ENCODE results near the gene PLXNA2. TPM values are rescaled to one million over a fixed set of nuclear protein-coding genes. Genes with fewer than 3 reads are reported as not detected.
A peak's percentile ranks its signal among the peaks of the same experiment; 100 is the strongest.

The PLXNA2 gene
- polyA plus RNA-seq, 4 donors: 10.7 to 17.8 (median 12.8) TPM

GRCh38 chr1:208176649-208177048 lies 67.5 kb downstream of the PLXNA2 start:
- WGBS, 3 donors: 14 to 53% (median 42%) methylated on average over 3 of the region's 3 CpGs
- no peaks in the 10 kb centered on the region for H3K27me3 ChIP-seq (ENCODE audit: control insufficient read depth in 3 of 3, insufficient read depth in 3 of 3, low read length in 3 of 3)
- H3K4me3 ChIP-seq (ENCODE audit: low read depth in 1 of 3, low read length in 3 of 3): no peak overlapping the region
- no peaks in the 10 kb centered on the region for H3K9me3 ChIP-seq (ENCODE audit: control insufficient read depth in 2 of 2, insufficient read depth in 1 of 2, low read depth in 1 of 2, low read length in 1 of 2)
- no peak for FAIRE-seq
- H3K27ac ChIP-seq (ENCODE audit: low read depth in 1 of 3, low read length in 2 of 3): peak overlapping the region in 2 of 3 donors; percentile 62 to 85
- peak; percentile 68 to 71 for DNase-seq
- H3K4me1 ChIP-seq (ENCODE audit: control insufficient read depth in 3 of 3, insufficient read depth in 2 of 3, low read depth in 1 of 3, low read length in 2 of 3): peaks cover 8 to 85% (median 26%) of the 10 kb centered on the region in 3 donors
- peaks cover 0 to 9% (median 0%) of the 10 kb centered on the region in 3 donors for H3K36me3 ChIP-seq (ENCODE audit: control insufficient read depth in 3 of 3, insufficient read depth in 2 of 3, low read depth in 1 of 3, low read length in 3 of 3)

GRCh38 chr1:208175508-208175895 lies 68.7 kb downstream of the PLXNA2 start:
- Histone ChIP-seq H3K27ac (ENCODE audit: low read depth in 1 of 3, low read length in 2 of 3) (peak overlapping the region in 1 of 3 donors; percentile 84), H3K4me3 (ENCODE audit: low read depth in 1 of 3, low read length in 3 of 3) (no peak overlapping the region), H3K4me1 (ENCODE audit: control insufficient read depth in 3 of 3, insufficient read depth in 2 of 3, low read depth in 1 of 3, low read length in 2 of 3) (peaks cover 8 to 74% (median 26%) of the 10 kb centered on the region in 3 donors), H3K9me3 (ENCODE audit: control insufficient read depth in 2 of 2, insufficient read depth in 1 of 2, low read depth in 1 of 2, low read length in 1 of 2) (no peaks in the 10 kb centered on the region), H3K27me3 (ENCODE audit: control insufficient read depth in 3 of 3, insufficient read depth in 3 of 3, low read length in 3 of 3) (no peaks in the 10 kb centered on the region), H3K36me3 (ENCODE audit: control insufficient read depth in 3 of 3, insufficient read depth in 2 of 3, low read depth in 1 of 3, low read length in 3 of 3) (peaks cover 0 to 9% (median 0%) of the 10 kb centered on the region in 3 donors)
- no peak for FAIRE-seq
- no peak for DNase-seq

GRCh38 chr1:208174731-208175507 lies 69.3 kb downstream of the PLXNA2 start:
- H3K27me3 ChIP-seq (ENCODE audit: control insufficient read depth in 3 of 3, insufficient read depth in 3 of 3, low read length in 3 of 3): no peaks in the 10 kb centered on the region
- no peak overlapping the region for H3K4me3 ChIP-seq (ENCODE audit: low read depth in 1 of 3, low read length in 3 of 3)
- 42 to 55% (median 43%) methylated on average over 6 of the region's 6 CpGs for WGBS, 3 donors
- peaks cover 8 to 73% (median 24%) of the 10 kb centered on the region in 3 donors for H3K4me1 ChIP-seq (ENCODE audit: control insufficient read depth in 3 of 3, insufficient read depth in 2 of 3, low read depth in 1 of 3, low read length in 2 of 3)
- H3K36me3 ChIP-seq (ENCODE audit: control insufficient read depth in 3 of 3, insufficient read depth in 2 of 3, low read depth in 1 of 3, low read length in 3 of 3): peaks cover 0 to 9% (median 0%) of the 10 kb centered on the region in 3 donors
- H3K9me3 ChIP-seq (ENCODE audit: control insufficient read depth in 2 of 2, insufficient read depth in 1 of 2, low read depth in 1 of 2, low read length in 1 of 2): no peaks in the 10 kb centered on the region
- peak overlapping the region in 1 of 3 donors; percentile 84 for H3K27ac ChIP-seq (ENCODE audit: low read depth in 1 of 3, low read length in 2 of 3)
- DNase-seq: peak in 1 of 2 donors; percentile 81
- no peak for FAIRE-seq

GRCh38 chr1:208174200-208174599 lies 70.0 kb downstream of the PLXNA2 start:
- no peak for FAIRE-seq
- 78 to 95% (median 93%) methylated on average over 5 of the region's 5 CpGs for WGBS, 3 donors
- H3K36me3 ChIP-seq (ENCODE audit: control insufficient read depth in 3 of 3, insufficient read depth in 2 of 3, low read depth in 1 of 3, low read length in 3 of 3): peaks cover 0 to 11% (median 0%) of the 10 kb centered on the region in 3 donors
- H3K27me3 ChIP-seq (ENCODE audit: control insufficient read depth in 3 of 3, insufficient read depth in 3 of 3, low read length in 3 of 3): no peaks in the 10 kb centered on the region
- H3K9me3 ChIP-seq (ENCODE audit: control insufficient read depth in 2 of 2, insufficient read depth in 1 of 2, low read depth in 1 of 2, low read length in 1 of 2): no peaks in the 10 kb centered on the region
- DNase-seq: no peak
- H3K27ac ChIP-seq (ENCODE audit: low read depth in 1 of 3, low read length in 2 of 3): peak overlapping the region in 1 of 3 donors; percentile 27
- no peak overlapping the region for H3K4me3 ChIP-seq (ENCODE audit: low read depth in 1 of 3, low read length in 3 of 3)
- peaks cover 4 to 65% (median 24%) of the 10 kb centered on the region in 3 donors for H3K4me1 ChIP-seq (ENCODE audit: control insufficient read depth in 3 of 3, insufficient read depth in 2 of 3, low read depth in 1 of 3, low read length in 2 of 3)

- Histone ChIP-seq H3K4me1 (ENCODE audit: control insufficient read depth in 3 of 3, insufficient read depth in 2 of 3, low read depth in 1 of 3, low read length in 2 of 3) (peaks cover 4 to 61% (median 22%) of the 10 kb centered on the region in 3 donors), H3K9me3 (ENCODE audit: control insufficient read depth in 2 of 2, insufficient read depth in 1 of 2, low read depth in 1 of 2, low read length in 1 of 2) (no peaks in the 10 kb centered on the region), H3K36me3 (ENCODE audit: control insufficient read depth in 3 of 3, insufficient read depth in 2 of 3, low read depth in 1 of 3, low read length in 3 of 3) (peaks cover 0 to 14% (median 0%) of the 10 kb centered on the region in 3 donors), H3K27ac (ENCODE audit: low read depth in 1 of 3, low read length in 2 of 3) (no peak overlapping the region), H3K4me3 (ENCODE audit: low read depth in 1 of 3, low read length in 3 of 3) (no peak overlapping the region), H3K27me3 (ENCODE audit: control insufficient read depth in 3 of 3, insufficient read depth in 3 of 3, low read length in 3 of 3) (no peaks in the 10 kb centered on the region)
- WGBS, 3 donors: 92 to 96% (median 95%) methylated on average over 6 of the region's 6 CpGs
- FAIRE-seq: no peak
- DNase-seq: no peak
These were observed 70.4 kb downstream of the PLXNA2 start for GRCh38 chr1:208173749-208174148.

GRCh38 chr1:208172423-208173145 lies 71.6 kb downstream of the PLXNA2 start:
- H3K4me1 ChIP-seq (ENCODE audit: control insufficient read depth in 3 of 3, insufficient read depth in 2 of 3, low read depth in 1 of 3, low read length in 2 of 3): peaks cover 2 to 51% (median 17%) of the 10 kb centered on the region in 3 donors
- peak overlapping the region in 1 of 3 donors; percentile 15 for H3K27ac ChIP-seq (ENCODE audit: low read depth in 1 of 3, low read length in 2 of 3)
- no peaks in the 10 kb centered on the region for H3K9me3 ChIP-seq (ENCODE audit: control insufficient read depth in 2 of 2, insufficient read depth in 1 of 2, low read depth in 1 of 2, low read length in 1 of 2)
- 51 to 65% (median 56%) methylated on average over 6 of the region's 6 CpGs for WGBS, 3 donors
- FAIRE-seq (no peak), DNase-seq (no peak)
- peaks cover 0 to 14% (median 0%) of the 10 kb centered on the region in 3 donors for H3K36me3 ChIP-seq (ENCODE audit: control insufficient read depth in 3 of 3, insufficient read depth in 2 of 3, low read depth in 1 of 3, low read length in 3 of 3)
- H3K4me3 ChIP-seq (ENCODE audit: low read depth in 1 of 3, low read length in 3 of 3): no peak overlapping the region
- no peaks in the 10 kb centered on the region for H3K27me3 ChIP-seq (ENCODE audit: control insufficient read depth in 3 of 3, insufficient read depth in 3 of 3, low read length in 3 of 3)

GRCh38 chr1:208171616-208172422 lies 72.4 kb downstream of the PLXNA2 start:
- H3K4me1 ChIP-seq (ENCODE audit: control insufficient read depth in 3 of 3, insufficient read depth in 2 of 3, low read depth in 1 of 3, low read length in 2 of 3): peaks cover 0 to 44% (median 18%) of the 10 kb centered on the region in 3 donors
- no peak overlapping the region for H3K4me3 ChIP-seq (ENCODE audit: low read depth in 1 of 3, low read length in 3 of 3)
- no peaks in the 10 kb centered on the region for H3K9me3 ChIP-seq (ENCODE audit: control insufficient read depth in 2 of 2, insufficient read depth in 1 of 2, low read depth in 1 of 2, low read length in 1 of 2)
- DNase-seq (no peak), FAIRE-seq (no peak)
- peaks cover 0 to 14% (median 0%) of the 10 kb centered on the region in 3 donors for H3K36me3 ChIP-seq (ENCODE audit: control insufficient read depth in 3 of 3, insufficient read depth in 2 of 3, low read depth in 1 of 3, low read length in 3 of 3)
- no peak overlapping the region for H3K27ac ChIP-seq (ENCODE audit: low read depth in 1 of 3, low read length in 2 of 3)
- 80 to 85% (median 84%) methylated on average over 7 of the region's 7 CpGs for WGBS, 3 donors
- no peaks in the 10 kb centered on the region for H3K27me3 ChIP-seq (ENCODE audit: control insufficient read depth in 3 of 3, insufficient read depth in 3 of 3, low read length in 3 of 3)

- WGBS, 3 donors: 15 to 40% (median 16%) methylated on average over 4 of the region's 4 CpGs
- Histone ChIP-seq H3K4me3 (ENCODE audit: low read depth in 1 of 3, low read length in 3 of 3) (no peak overlapping the region), H3K27me3 (ENCODE audit: control insufficient read depth in 3 of 3, insufficient read depth in 3 of 3, low read length in 3 of 3) (no peaks in the 10 kb centered on the region), H3K36me3 (ENCODE audit: control insufficient read depth in 3 of 3, insufficient read depth in 2 of 3, low read depth in 1 of 3, low read length in 3 of 3) (peaks cover 0 to 14% (median 0%) of the 10 kb centered on the region in 3 donors), H3K9me3 (ENCODE audit: control insufficient read depth in 2 of 2, insufficient read depth in 1 of 2, low read depth in 1 of 2, low read length in 1 of 2) (no peaks in the 10 kb centered on the region), H3K4me1 (ENCODE audit: control insufficient read depth in 3 of 3, insufficient read depth in 2 of 3, low read depth in 1 of 3, low read length in 2 of 3) (peaks cover 0 to 38% (median 13%) of the 10 kb centered on the region in 3 donors), H3K27ac (ENCODE audit: low read depth in 1 of 3, low read length in 2 of 3) (no peak overlapping the region)
- DNase-seq (no peak), FAIRE-seq (no peak)
These were observed 73.9 kb downstream of the PLXNA2 start for GRCh38 chr1:208170252-208170651.
